H1 (cell line): Measurements from ENCODE around the gene ZPBP. TPM values are rescaled to one million over a fixed set of nuclear protein-coding genes. Genes with fewer than 3 reads are reported as not detected.

Source experiments
- CTCF ChIA-PET: fragments of 300-600 bp; sonication (Branson Sonifier 250); formaldehyde crosslinking; loops from one replicate; lab custom pipeline; 2021; ENCODE audit not compliant: partially characterized antibody; lab: Charles Lee
- POLR2A ChIA-PET: fragments of 300-600 bp; sonication (Branson Sonifier 250); formaldehyde crosslinking; loops from one replicate; lab custom pipeline; 2021; ENCODE audit warnings: inconsistent platforms; ENCODE audit not compliant: partially characterized antibody; lab: Charles Lee
- DNase-seq, 2 experiments: peaks; one replicate each; pipeline versions ENCODE4 v3.0.0 to v3.0.0-alpha.2; 2010 to 2022; ENCODE audit warnings: low spot score in 2 of 2, low read depth in 1 of 2, mixed read lengths in 1 of 2
- FAIRE-seq: peaks from 2 replicates; lab custom pipeline; 2011; peaks lifted over from hg19 to GRCh38; lab: Jason Lieb, UNC
- H2AFZ ChIP-seq: 2 replicates; pipeline ENCODE4 v1.8.1; 2012; ENCODE audit warnings: low read length, inconsistent platforms
- H2AK5ac ChIP-seq: 2 replicates; pipeline ENCODE4 v1.6.1; 2013; ENCODE audit warnings: low read depth, low read length
- H2BK120ac ChIP-seq: replicated peaks from 2 replicates; pipeline ENCODE3; 2013; ENCODE audit warnings: low read depth, low read length, inconsistent platforms
- H2BK12ac ChIP-seq: 2 replicates; pipeline ENCODE4 v1.6.1; 2013; ENCODE audit warnings: low read depth, low read length
- H2BK15ac ChIP-seq: 2 replicates; pipeline ENCODE4 v1.6.1; 2013; ENCODE audit warnings: low read length
- H2BK20ac ChIP-seq: 2 replicates; pipeline ENCODE4 v1.6.1; 2013; ENCODE audit warnings: low read length
- H2BK5ac ChIP-seq: 2 replicates; pipeline ENCODE4 v1.6.1; 2013; ENCODE audit warnings: low read depth, low read length
- H3K14ac ChIP-seq: 2 replicates; pipeline ENCODE4 v1.6.1; 2013; ENCODE audit warnings: inconsistent platforms; ENCODE audit not compliant: insufficient read length
- H3K18ac ChIP-seq: 2 replicates; pipeline ENCODE4 v1.6.1; 2013; ENCODE audit warnings: low read length; ENCODE audit errors: extremely low read depth
- H3K23ac ChIP-seq: 2 replicates; pipeline ENCODE4 v1.6.1; 2013; ENCODE audit warnings: inconsistent platforms; ENCODE audit not compliant: insufficient read length
- H3K23me2 ChIP-seq: 2 replicates; pipeline ENCODE4 v1.6.1; 2013; ENCODE audit warnings: low read depth, low read length
- H3K27ac ChIP-seq: 2 replicates; pipeline ENCODE4 v1.6.1; 2011; ENCODE audit warnings: low read depth, low read length, inconsistent platforms
- H3K27me3 ChIP-seq, 4 experiments: replicated peaks in 1 of 4; 1 replicate in 1 of 4; 2 replicates in 3 of 4; pipeline versions ENCODE4 v1.6.1 to v1.8.1; 2011 to 2013; ENCODE audit warnings: low read length in 3 of 4, mild to moderate bottlenecking in 3 of 4, inconsistent platforms in 2 of 4, mixed read lengths in 2 of 4, moderate library complexity in 1 of 4; ENCODE audit not compliant: control insufficient read depth in 3 of 4, insufficient read depth in 3 of 4; ENCODE audit errors: extremely low read depth in 1 of 4
- H3K36me3 ChIP-seq, 4 experiments: 2 replicates each; pipeline versions ENCODE4 v1.6.1 to v1.8.1; 2011 to 2013; ENCODE audit warnings: mild to moderate bottlenecking in 4 of 4, low read length in 3 of 4, moderate library complexity in 2 of 4, control low read depth in 1 of 4, inconsistent platforms in 1 of 4; ENCODE audit not compliant: insufficient read depth in 4 of 4, control insufficient read depth in 2 of 4
- H3K4ac ChIP-seq: replicated peaks from 2 replicates; pipeline ENCODE3; 2013; ENCODE audit warnings: low read length, low read depth, mixed read lengths, inconsistent platforms; ENCODE audit not compliant: insufficient read length
- H3K4me1 ChIP-seq, 4 experiments: replicated peaks in 1 of 4; 1 replicate in 1 of 4; 2 replicates in 3 of 4; pipeline versions ENCODE4 v1.6.1 to v1.8.1; 2011 to 2013; ENCODE audit warnings: low read length in 3 of 4, inconsistent platforms in 2 of 4, mixed read lengths in 1 of 4; ENCODE audit not compliant: insufficient read depth in 4 of 4, control insufficient read depth in 3 of 4
- H3K4me2 ChIP-seq, 2 experiments: 2 replicates each; pipeline versions ENCODE4 v1.6.1 to v1.8.1; 2011 to 2013; ENCODE audit warnings: low read depth in 2 of 2, low read length in 2 of 2, control low read depth in 1 of 2, inconsistent platforms in 1 of 2, mild to moderate bottlenecking in 1 of 2; ENCODE audit not compliant: insufficient read depth in 1 of 2
- H3K4me3 ChIP-seq, 4 experiments: fragments of 200-600, 300-600 bp in 1 of 4; sonication (generic), shearing (Covaris generic), sonication (Bioruptor Twin) in 1 of 4; 2 replicates each; pipeline versions ENCODE4 v1.5.1 to v1.8.1; 2011 to 2016; ENCODE audit warnings: low read length in 4 of 4, low read depth in 3 of 4, control low read depth in 2 of 4, inconsistent platforms in 2 of 4, mild to moderate bottlenecking in 2 of 4, mixed read lengths in 1 of 4, moderate library complexity in 1 of 4; ENCODE audit not compliant: insufficient read depth in 2 of 4; ENCODE audit errors: extremely low read depth in 1 of 4
- H3K56ac ChIP-seq: replicated peaks from 2 replicates; pipeline ENCODE3; 2013; ENCODE audit warnings: low read depth, mild to moderate bottlenecking, mixed read lengths, low read length, inconsistent platforms; ENCODE audit not compliant: insufficient read length
- H3K79me1 ChIP-seq: 2 replicates; pipeline ENCODE4 v1.6.1; 2013; ENCODE audit warnings: low read depth, low read length, control low read depth
- H3K79me2 ChIP-seq, 2 experiments: 2 replicates each; pipeline versions ENCODE4 v1.6.1 to v1.8.1; 2012 to 2013; ENCODE audit warnings: low read length in 2 of 2, mild to moderate bottlenecking in 2 of 2, inconsistent platforms in 1 of 2; ENCODE audit not compliant: insufficient read depth in 2 of 2, control insufficient read depth in 1 of 2
- H3K9ac ChIP-seq, 4 experiments: replicated peaks in 1 of 4; 1 replicate in 1 of 4; 2 replicates in 3 of 4; pipeline versions ENCODE4 v1.6.1 to v1.8.1; 2011 to 2013; ENCODE audit warnings: low read depth in 3 of 4, low read length in 3 of 4, control low read depth in 2 of 4, mild to moderate bottlenecking in 2 of 4, moderate library complexity in 2 of 4, inconsistent platforms in 1 of 4; ENCODE audit errors: extremely low read depth in 1 of 4
- H3K9me3 ChIP-seq, 2 experiments: 2 replicates each; pipeline versions ENCODE4 v1.6.1 to v1.8.1; 2012 to 2013; ENCODE audit warnings: mild to moderate bottlenecking in 2 of 2, moderate library complexity in 2 of 2, control low read depth in 1 of 2, inconsistent platforms in 1 of 2, low read depth in 1 of 2, low read length in 1 of 2, mixed read lengths in 1 of 2; ENCODE audit not compliant: insufficient read depth in 2 of 2
- H4K20me1 ChIP-seq, 2 experiments: replicated peaks in 1 of 2; 2 replicates each; pipeline versions ENCODE3 to v1.8.1; 2011 to 2013; ENCODE audit warnings: inconsistent platforms in 2 of 2, low read length in 2 of 2, mild to moderate bottlenecking in 1 of 2; ENCODE audit not compliant: insufficient read depth in 2 of 2, control insufficient read depth in 1 of 2
- H4K5ac ChIP-seq: 2 replicates; pipeline ENCODE4 v1.6.1; 2013; ENCODE audit warnings: low read length, low read depth, mixed read lengths, inconsistent platforms; ENCODE audit not compliant: insufficient read length
- H4K8ac ChIP-seq: 2 replicates; pipeline ENCODE4 v1.8.0; 2013; ENCODE audit warnings: mild to moderate bottlenecking, moderate library complexity, low read length, inconsistent platforms; ENCODE audit not compliant: insufficient read depth; ENCODE audit errors: extremely low read depth
- H4K91ac ChIP-seq: replicated peaks from 2 replicates; pipeline ENCODE3; 2013; ENCODE audit warnings: low read length, mixed read lengths, inconsistent platforms; ENCODE audit not compliant: insufficient read length
- BACH1 ChIP-seq: IDR thresholded peaks from 2 replicates; pipeline ENCODE4 v1.6.1; 2012; ENCODE audit warnings: low read length, improper control_type of control experiment
- CBX8 ChIP-seq: fragments of 300-800, 300-1000 bp; sonication (generic); IDR thresholded peaks from 2 replicates; pipeline ENCODE4 v1.7.1; 2016; ENCODE audit warnings: low read depth, low read length, borderline replicate concordance
- CTCF ChIP-seq, 3 experiments: IDR thresholded peaks; 1 replicate in 2 of 3; 2 replicates in 1 of 3; pipeline versions ENCODE4 v1.5.1 to v1.6.1; 2011; ENCODE audit warnings: low read length in 3 of 3, mild to moderate bottlenecking in 3 of 3, inconsistent platforms in 2 of 3, low read depth in 1 of 3, moderate library complexity in 1 of 3; ENCODE audit not compliant: insufficient read depth in 1 of 3; ENCODE audit errors: control extremely low read depth in 1 of 3
- EGR1 ChIP-seq: IDR thresholded peaks from 2 replicates; pipeline ENCODE4 v1.6.1; 2011; ENCODE audit warnings: low read depth, low read length, borderline replicate concordance
- POU5F1 ChIP-seq: IDR thresholded peaks from 2 replicates; pipeline ENCODE4 v1.6.1; 2011; ENCODE audit warnings: low read depth, mild to moderate bottlenecking, low read length, moderate library complexity
- SAP30 ChIP-seq: fragments of 300-600 bp; sonication (generic); IDR thresholded peaks from 2 replicates; pipeline ENCODE4 v1.7.1; 2012; ENCODE audit warnings: low read length, moderate library complexity, mild to moderate bottlenecking, inconsistent platforms; ENCODE audit not compliant: insufficient read depth, insufficient replicate concordance
- SIN3A ChIP-seq, 2 experiments: IDR thresholded peaks in 1 of 2; conservative IDR thresholded peaks in 1 of 2; 2 replicates each; pipeline ENCODE4 v1.6.1; 2011 to 2012; ENCODE audit warnings: low read length in 2 of 2, improper control_type of control experiment in 1 of 2, low read depth in 1 of 2, mild to moderate bottlenecking in 1 of 2
- TEAD4 ChIP-seq: IDR thresholded peaks from 2 replicates; pipeline ENCODE4 v1.6.1; 2012; ENCODE audit warnings: low read depth, low read length, inconsistent platforms, mixed read lengths
- USF2 ChIP-seq: IDR thresholded peaks from 2 replicates; pipeline ENCODE4 v1.6.1; 2011; ENCODE audit warnings: low read length, improper control_type of control experiment
- WGBS, 2 experiments: shearing (Covaris generic) in 1 of 2; methylation state at CpG; one replicate each; pipeline versions ENCODE4 v1.1.6 to v1.1.7; 2013 to 2015; ENCODE audit warnings: low lambda C conversion rate in 2 of 2, mixed read lengths in 2 of 2, inconsistent platforms in 1 of 2, low coverage in 1 of 2, missing lambda C conversion rate in 1 of 2; ENCODE audit not compliant: insufficient replicate concordance in 2 of 2, insufficient coverage in 1 of 2, insufficient read length in 1 of 2; ENCODE audit errors: extremely low coverage in 1 of 2, missing lambda C conversion rate in 1 of 2; 5-methylcytosine and 5-hydroxymethylcytosine counted together
- polyA plus RNA-seq, 7 experiments: library from polyadenylated mRNA; depleted of rRNA in 3 of 7; stranded (reverse) in 5 of 7; unstranded in 2 of 7; fragments of >200 nt in 5 of 7; fragments of 200-250 nt in 2 of 7; gene quantifications; 1 replicate in 5 of 7; 2 replicates in 1 of 7; 4 replicates in 1 of 7; pipeline versions ENCODE4 v1.2.1 to v1.2.3, GENCODE V29; 2011 to 2013; ENCODE audit warnings: missing spikeins in 2 of 7, mixed read lengths in 2 of 7
- total RNA-seq: library from RNA; stranded (reverse); fragmentation: NEBNext Ultra II Directional; extraction: Animal tissue kit (Norgen Biotek cat#: 25700); gene quantifications from 2 replicates; pipeline ENCODE4 v1.2.1, GENCODE V29; 2021
- TF ChIP-seq, protein P1 (sequence below): IDR thresholded peaks from 2 replicates; pipeline ENCODE4 v1.6.1; 2012; ENCODE audit warnings: inconsistent platforms

ZPBP gene
- total and polyA plus RNA-seq, 2 of the 8 experiments (the other 6 are each of a cell fraction or from before 2014, with no cell fraction given): not detected

- H3K9me3 ChIP-seq: peaks cover 25 to 28% of the 10 kb centered on the region in 2 experiments
- H3K79me2 ChIP-seq: no peaks in the 10 kb centered on the region
- H4K8ac ChIP-seq: no peak overlapping the region
- no peak overlapping the region for H2BK5ac ChIP-seq
- ChIA-PET CTCF (no interaction called here), POLR2A (no interaction called here)
- H3K18ac ChIP-seq: no peak overlapping the region
- H3K36me3 ChIP-seq: no peaks in the 10 kb centered on the region; a peak in 1 of 8 replicates
- no peak overlapping the region for H3K14ac ChIP-seq
- H3K4me1 ChIP-seq: no peaks in the 10 kb centered on the region
- H3K27me3 ChIP-seq: no peaks in the 10 kb centered on the region
- 94% methylated on average over 2 of the region's 2 CpGs; no CpG with 5 or more reads in 1 of the 2 experiments for WGBS, 2 experiments
- H3K4me3 ChIP-seq: no peak overlapping the region
- H2BK12ac ChIP-seq: no peak overlapping the region
- H3K4ac ChIP-seq: no peak overlapping the region
- H3K4me2 ChIP-seq: no peak overlapping the region
- no peaks in the 10 kb centered on the region for H3K23me2 ChIP-seq
- DNase-seq (no peak), FAIRE-seq (no peak)
- no peak overlapping the region for H4K91ac ChIP-seq
- no peak overlapping the region for H2BK15ac ChIP-seq
- H2BK20ac ChIP-seq: no peak overlapping the region
- H4K20me1 ChIP-seq: no peaks in the 10 kb centered on the region
- no peak overlapping the region for H3K27ac ChIP-seq
- H2AK5ac ChIP-seq: no peak overlapping the region
- no peak overlapping the region for H3K23ac ChIP-seq
- H3K9ac ChIP-seq: no peak overlapping the region
- H2AFZ ChIP-seq: no peak overlapping the region
- H4K5ac ChIP-seq: no peak overlapping the region
- no peak overlapping the region for H3K56ac ChIP-seq
- no peak overlapping the region for H2BK120ac ChIP-seq
- H3K79me1 ChIP-seq: no peaks in the 10 kb centered on the region
- TF ChIP-seq USF2 (no peak), SAP30 (no peak), CTCF (IDR thresholded peaks at IDR 0.05; ENCODE audit: control extremely low read depth in 1 of 3, insufficient read depth in 1 of 3, low read depth in 1 of 3, low read length in 3 of 3) (no peak), TEAD4 (no peak), CBX8 (no peak), BACH1 (no peak), SIN3A (conservative IDR thresholded peaks at IDR 0.05 in 1 of 2, IDR thresholded peaks at IDR 0.05 in 1 of 2; ENCODE audit: low read depth in 1 of 2, low read length in 2 of 2) (no peak), POU5F1 (no peak), EGR1 (no peak)
- TF ChIP-seq, protein P1, sequence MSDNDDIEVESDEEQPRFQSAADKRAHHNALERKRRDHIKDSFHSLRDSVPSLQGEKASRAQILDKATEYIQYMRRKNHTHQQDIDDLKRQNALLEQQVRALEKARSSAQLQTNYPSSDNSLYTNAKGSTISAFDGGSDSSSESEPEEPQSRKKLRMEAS: no peak
These were observed 164.3 kb downstream of the ZPBP start for GRCh38 chr7:49928787-49929186.
